GM19023 (cell line): Measurements from ENCODE around the gene COQ7.

Experiments
- ATAC-seq: cut with Tn5 transposase; IDR thresholded peaks from one replicate; pipeline ENCODE4 v1.9.1; 2021; ENCODE audit warnings: mild to moderate bottlenecking, moderate library complexity; ENCODE audit not compliant: unreplicated experiment

COQ7 gene

DNA sequence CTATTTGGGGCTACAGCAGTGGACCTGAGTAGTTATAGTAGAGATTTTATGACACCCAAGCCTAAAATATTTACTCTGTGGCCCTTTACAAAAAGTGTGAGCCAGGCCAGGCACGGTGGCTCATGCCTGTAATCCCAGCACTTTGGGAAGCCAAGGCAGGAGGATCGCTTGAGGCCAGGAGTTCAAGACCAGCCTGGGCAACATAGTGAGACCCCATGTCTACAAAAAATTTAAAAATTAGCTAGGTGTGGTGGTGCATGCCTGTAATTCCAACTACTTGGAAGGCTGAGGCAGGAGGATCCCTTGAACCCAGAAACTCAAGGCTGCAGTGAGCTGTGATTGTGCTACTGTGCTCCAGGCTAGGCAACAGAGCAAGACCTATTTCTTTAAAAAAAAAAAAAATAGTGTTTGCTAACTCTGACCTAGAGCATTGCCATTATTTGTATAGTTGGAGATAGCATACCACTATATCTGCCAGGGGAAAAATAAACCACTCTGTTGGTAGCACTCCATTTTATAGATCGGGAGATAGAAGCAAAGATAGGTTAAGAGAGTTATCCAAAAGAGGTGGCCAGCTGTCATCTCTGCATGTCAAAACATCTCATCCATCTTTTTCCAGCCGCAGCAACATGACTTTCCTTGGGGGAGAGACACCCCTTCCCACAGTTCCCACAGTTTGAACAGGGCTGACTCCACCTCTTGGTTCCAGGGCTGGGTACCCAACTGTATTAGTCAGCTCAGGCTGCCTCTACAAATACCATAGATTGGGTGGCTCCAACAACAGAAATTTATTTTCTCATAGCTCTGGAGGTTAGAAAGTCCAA is 43.3 kb downstream of the COQ7 start:
- ATAC-seq: no peak

DNA sequence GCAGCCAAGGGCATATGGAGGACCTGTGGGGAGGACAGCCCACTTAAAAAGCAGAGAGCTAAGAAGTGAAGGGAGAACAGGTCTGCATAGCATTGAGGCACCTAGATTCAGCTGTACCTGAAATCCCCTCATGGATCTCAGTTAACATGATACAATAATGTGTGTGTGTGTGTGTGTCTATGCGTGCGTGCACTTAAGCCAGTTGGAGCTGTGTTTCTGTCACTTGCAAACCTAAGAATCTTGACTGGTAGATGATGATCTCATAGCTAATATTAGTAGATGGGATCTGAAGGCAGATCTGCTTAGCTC is 44.6 kb downstream of the COQ7 start:
- ATAC-seq: no peak

DNA sequence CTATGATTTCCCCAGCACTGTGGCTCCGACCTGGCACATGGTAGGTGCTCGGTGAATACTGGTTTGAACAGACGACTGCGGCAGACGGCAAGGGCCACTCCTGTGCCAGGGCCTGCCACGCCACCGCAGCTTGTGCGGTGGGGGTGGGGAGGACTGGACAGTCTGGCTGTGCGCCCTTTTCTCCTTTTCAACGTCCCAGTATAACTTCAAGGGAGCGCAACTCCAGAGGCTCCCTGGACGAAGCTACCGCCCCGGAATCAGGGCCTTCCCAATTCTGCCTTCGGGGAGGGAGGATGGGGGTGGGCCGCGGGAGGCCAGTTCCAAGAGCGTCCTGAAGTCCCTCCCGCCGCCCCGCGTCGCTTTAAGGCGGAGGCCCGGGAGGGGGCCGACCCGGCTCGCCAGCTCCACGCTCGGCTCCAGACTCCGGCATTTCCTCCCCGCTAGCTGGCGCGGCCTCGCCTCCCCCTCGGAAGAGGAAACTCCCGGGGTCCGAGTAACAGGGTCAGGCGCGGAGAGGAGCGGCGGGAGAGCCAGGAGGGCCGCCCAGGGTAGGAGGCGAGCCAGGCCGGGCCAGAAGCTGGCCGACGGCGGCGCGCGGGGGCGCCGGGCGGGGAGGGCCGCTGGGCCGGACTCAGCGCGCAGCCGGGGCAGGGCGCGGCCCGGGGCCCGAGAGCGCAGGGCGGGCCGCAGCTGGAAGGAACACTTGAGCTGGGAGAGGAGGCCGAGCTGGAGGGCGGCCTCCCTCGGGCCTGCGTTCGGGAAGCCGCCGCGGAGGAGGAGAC is 46.4 kb downstream of the COQ7 start, which contains the start of gene ITPRIPL2:
TSS of gene ITPRIPL2 (plus strand) at position 388 of the 782 bp plus-strand sequence. CDS start 498 bp downstream, outside the sequence.
- peak; percentile 50 for ATAC-seq

DNA sequence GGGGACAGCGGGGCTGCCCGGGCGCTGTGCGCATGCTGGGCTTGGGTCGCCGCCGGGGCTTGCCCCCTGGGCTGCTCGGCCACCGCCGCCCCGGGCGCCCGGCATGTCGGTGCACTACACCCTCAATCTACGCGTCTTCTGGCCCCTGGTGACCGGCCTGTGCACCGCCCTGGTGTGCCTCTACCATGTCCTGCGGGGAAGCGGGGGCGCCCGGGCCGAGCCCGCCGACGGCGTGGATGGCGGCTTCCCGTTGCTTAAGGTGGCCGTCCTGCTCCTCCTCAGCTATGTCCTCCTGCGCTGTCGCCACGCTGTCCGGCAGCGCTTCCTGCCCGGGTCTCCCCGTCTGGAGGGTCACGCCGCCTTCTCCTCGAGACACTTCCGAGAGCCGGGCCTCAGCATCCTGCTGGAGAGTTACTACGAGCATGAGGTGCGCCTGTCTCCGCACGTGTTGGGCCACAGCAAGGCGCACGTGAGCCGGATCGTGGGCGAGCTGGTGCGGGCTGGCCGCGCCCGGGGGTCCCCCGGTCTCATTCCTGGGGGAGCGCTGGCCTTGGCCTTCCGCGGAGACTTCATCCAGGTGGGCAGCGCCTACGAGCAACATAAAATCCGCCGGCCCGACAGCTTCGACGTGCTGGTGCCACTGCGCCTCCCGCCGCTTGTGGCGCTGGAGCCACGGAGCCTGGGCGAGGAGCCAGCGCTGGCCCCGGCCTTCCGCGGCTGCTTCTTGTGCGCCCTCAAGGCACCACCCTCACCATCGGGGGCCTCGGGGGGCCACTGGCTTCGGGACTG is 47.1 kb downstream of the COQ7 start:
- peak; percentile 36 for ATAC-seq

DNA sequence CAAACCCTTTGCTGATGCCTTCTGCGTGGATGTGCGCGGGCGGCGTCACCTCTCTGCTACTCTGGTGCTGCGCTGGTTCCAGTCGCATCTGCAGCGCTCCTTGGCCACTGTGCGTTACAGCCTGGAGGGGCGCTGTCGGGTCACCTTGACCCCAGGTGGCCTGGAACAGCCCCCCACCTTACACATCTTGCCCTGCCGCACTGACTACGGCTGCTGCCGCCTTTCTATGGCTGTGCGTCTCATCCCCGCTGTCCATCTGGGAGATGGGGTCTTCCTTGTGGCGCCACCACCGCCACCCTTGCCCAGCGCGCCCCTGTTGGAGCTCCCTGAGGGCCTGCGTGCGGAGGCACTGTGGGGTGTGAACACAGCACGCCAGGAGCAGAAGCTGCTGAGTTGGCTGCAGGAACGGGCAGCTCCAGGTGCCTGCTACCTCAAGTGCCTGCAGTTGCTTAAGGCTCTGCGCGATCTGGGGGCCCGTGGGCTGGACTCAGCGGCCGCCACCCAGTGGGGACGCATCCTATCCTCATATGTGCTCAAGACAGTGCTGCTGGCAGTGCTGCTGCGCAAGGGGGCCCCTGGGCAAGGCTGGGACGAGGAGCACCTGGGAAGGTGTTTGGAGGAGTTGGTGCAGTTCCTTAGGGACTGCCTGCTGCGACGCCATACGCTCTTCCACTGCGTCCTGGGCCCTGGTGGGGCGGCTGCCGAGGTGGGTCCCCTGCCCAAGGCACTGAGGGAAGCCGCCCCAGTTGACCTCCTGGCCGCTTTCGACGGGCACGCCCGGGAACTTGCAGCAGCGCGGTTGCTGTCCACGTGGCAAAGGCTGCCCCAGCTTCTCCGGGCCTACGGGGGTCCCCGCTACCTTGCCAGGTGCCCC is 48.0 kb downstream of the COQ7 start:
- no peak for ATAC-seq

DNA sequence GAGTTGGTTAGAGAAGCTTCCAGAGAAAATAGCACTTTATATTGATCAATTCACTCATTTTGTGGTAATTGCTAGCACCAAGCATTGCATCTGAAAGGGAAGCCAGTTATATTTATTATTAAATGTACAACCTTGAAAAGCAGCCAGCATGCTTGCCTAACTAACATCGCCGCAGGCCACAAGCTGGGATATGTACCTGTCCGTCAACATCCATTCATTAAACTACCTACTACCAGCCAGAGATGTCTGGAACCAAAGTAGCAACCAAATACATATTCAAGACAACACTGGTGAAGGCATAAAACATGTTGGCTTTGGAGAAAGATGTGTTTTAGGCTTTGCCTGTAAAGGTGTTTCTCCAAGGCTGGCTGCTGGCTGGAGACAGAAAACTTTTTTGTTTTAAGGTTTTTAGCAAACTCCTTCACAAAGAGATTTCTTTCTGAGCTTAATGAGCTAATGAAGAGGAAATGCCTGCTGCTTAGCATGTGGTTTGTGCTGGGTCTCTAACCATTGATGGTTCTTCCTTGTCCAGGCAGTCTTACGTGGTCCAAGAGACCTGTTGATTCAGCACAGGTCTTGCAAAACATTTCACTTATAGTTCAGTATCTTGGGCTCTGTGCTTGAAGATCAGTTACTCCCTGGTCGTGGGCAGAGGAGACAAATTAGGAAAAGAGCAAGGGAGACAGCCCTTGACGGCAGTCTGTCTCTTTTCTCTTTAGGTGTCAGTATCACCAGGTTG is 49.5 kb downstream of the COQ7 start:
- no peak for ATAC-seq

DNA sequence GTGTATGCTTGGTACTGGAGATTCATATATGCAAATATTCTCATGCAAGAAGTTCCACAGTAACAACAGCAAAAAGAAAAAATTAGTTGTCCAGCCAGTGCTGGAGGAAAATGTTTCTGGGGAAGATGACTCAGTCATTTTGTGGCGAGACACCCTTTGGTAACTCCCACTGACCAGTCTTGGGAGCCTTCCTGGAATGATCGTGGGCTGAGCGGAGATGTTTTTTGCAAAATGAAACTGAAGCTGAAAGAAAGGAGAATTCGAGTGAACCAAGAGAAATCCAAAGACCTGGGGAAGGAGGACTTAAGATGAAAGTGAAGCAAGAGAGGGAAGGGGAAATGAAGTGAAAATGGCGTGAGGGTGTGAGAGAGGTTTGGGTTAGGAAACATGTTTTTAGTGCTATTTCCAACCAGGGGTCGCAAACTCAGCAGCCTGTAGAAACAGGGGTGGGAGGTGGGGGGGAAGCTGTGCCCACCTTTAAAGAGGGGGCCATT is 51.6 kb downstream of the COQ7 start:
- no peak for ATAC-seq

DNA sequence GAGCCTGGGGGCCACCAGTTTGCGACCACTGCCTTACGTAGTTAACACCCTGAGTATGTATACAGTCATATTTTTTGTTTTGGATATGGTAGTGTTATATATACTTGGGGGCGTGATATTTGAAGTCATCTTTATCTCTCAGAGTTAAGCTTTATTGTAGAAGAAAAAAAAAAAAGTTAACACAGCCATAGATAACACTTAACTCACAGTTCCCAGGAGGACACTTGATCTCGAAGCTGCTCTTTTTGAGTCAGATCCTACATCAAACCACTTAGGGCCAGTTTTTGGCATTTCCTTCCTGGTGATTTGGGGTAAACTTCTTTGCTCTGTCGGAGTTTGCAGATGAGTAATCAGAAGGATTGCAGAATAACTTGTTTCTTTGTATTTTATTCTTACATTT is 52.1 kb downstream of the COQ7 start:
- ATAC-seq: no peak

DNA sequence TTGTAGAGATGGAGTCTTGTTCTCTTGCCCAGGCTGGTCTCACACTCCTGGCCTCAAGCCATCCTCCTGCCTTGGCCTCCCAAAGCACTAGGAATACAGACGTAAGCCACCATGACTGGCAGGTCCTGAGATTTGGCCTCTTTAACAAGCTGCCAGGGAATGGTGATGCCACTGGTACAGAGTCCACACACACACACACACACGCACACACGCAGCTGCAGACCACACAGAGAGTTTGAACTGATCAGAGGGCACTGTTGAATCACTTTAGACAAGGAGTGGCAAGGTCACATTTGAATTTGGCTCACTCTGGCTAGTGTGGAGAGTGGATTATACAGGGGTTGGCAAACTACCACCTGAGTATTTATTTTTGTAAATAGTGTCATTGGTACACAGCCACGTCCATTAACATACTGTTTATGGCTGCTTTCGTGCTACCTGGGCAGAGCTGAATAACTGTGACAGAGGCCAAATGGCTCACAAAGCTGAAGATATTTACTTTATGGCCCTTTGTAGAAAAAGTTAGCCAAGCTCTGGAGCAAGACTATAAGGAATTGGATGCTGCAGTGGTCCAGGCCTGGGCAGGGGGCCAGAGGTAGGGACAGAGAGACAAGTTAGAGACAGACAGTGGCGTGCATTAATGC is 56.2 kb downstream of the COQ7 start:
- ATAC-seq: no peak

DNA sequence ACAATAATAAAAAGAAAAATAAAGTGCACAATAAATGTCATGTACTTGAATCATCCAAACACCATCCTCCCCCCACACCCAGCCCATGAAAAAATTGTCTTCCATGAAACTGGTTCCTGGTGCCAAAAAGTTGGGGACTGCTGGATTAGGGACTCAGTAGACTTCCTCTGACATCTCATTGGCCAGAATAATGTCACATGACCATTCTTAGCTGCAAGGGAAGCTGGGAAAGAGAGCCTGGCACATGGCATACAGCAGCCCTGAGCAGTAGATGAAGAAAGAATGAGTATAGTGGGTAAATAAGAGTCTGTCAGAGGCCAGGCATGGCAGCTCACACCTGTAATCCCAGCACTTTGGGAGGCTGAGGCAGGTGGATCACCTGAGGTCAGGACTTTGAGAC is 58.9 kb downstream of the COQ7 start:
- no peak for ATAC-seq

DNA sequence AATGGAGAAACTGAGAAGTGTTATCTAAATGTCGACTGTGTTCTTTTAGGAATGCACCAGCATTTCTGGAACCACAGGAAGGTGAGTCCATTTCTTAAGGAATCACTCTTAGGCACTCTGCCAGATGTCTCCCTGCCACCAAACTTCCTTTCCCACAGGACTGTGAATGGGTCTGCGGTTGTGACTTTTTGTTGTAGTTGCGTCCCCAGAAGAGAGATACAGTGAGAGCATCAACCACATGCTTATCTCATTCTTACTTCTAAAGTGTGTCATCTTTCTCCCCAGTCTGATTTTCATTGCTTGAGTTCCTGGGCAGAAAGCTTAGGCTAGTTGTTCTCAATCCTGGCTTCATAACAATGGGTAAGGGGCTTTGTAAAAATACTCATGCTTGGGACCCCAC is 59.8 kb downstream of the COQ7 start:
- ATAC-seq: no peak

DNA sequence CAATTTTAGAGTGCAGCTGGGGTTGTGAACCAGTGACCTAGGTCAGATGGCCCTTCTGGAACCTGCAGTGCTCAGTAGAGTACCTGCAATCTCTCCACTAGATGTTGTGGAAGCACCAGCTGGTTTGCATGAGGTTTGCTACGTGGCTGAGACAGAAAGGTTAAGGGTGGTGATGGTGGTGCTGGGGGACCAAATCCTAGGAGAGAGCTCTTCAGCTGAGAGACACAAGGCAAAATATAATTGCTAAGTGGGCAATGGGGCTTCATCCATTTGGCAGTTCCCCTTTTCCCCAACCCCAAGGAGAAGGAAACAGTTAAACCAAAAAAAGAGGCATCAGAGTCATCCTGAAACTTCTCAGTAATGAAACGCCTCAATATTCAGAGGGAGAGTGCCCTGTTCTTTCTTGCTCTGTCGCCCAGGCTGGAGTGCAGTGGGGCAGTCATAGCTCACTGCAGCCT is 60.3 kb downstream of the COQ7 start:
- ATAC-seq: no peak

DNA sequence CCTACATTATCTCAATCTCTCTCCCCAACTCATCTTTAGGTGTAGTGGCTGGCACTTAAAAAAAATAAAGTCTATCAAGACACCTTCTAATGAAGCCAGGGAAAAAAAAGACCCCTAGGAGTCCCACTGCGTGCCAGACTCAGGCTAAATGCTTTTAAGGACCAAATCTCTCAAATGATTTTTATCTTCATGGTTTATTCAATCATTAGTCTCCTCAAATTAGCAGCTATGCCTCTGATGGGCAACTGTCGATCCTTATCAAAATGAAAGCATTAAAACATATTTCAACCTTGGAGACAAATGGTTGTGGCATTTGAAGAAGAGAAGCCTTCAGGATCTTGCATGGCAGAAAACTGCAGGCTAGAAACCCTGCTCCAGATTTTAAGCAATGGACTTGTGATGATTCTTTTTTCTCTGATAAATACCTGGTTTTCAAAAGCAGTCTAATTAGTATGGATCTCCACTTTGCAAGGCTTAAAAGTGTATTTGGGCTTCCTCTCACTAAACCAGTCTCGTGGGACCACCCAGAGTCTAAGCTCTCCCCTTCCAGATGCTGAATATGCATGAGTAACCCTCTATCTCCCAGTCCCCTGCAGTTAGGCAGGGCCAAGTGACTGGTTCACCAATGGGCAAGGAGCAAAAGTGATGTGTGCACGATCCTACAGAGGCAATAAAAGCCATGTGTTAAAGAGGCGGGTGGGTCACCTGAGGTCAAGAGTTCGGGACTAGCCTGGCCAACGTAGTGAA is 61.2 kb downstream of the COQ7 start:
- no peak for ATAC-seq
